Caco-2 (cell line): ENCODE data around the gene LTF. TPM values are rescaled to one million over a fixed set of nuclear protein-coding genes. Genes with fewer than 3 reads are reported as not detected.

Experiments used
- BruUV-seq: library from RNA; stranded (reverse); fragments of 400-500 nt; replicated peaks from 2 replicates; lab custom pipeline; 2021; lab: Mats Ljungman, UMichigan
- CTCF ChIA-PET: fragments of 300-600 bp; sonication (Branson Sonifier 250); formaldehyde crosslinking; loops from one replicate; lab custom pipeline; 2022; ENCODE audit warnings: antibody characterized with exemption; lab: Charles Lee
- POLR2A ChIA-PET: fragments of 300-600 bp; sonication (Branson Sonifier 250); formaldehyde crosslinking; loops from one replicate; lab custom pipeline; 2022; ENCODE audit warnings: antibody characterized with exemption; lab: Charles Lee
- DNase-seq, 2 experiments: peaks; one replicate each; pipeline versions ENCODE4 v3.0.0 to v3.0.0-alpha.2; 2020 to 2022
- H3K27me3 ChIP-seq: replicated peaks from 2 replicates; pipeline ENCODE4 v1.6.0; 2011; ENCODE audit warnings: low read length; ENCODE audit not compliant: control insufficient read depth, insufficient read depth
- H3K36me3 ChIP-seq: 2 replicates; pipeline ENCODE4 v1.5.1; 2011; ENCODE audit warnings: low read length; ENCODE audit not compliant: control insufficient read depth, insufficient read depth
- H3K4me1 ChIP-seq: fragments of 250-450 bp; sonication (Bioruptor Pico); 2 replicates; pipeline ENCODE4 v1.5.1; 2020; ENCODE audit warnings: mild to moderate bottlenecking
- H3K4me3 ChIP-seq: 2 replicates; pipeline ENCODE4 v1.5.1; 2011; ENCODE audit warnings: low read depth, mild to moderate bottlenecking, control low read depth, low read length
- H3K9me3 ChIP-seq: fragments of 250-450 bp; sonication (Bioruptor Pico); 2 replicates; pipeline ENCODE4 v1.5.1; 2020; ENCODE audit warnings: mild to moderate bottlenecking, moderate library complexity
- H3K27ac Mint-ChIP-seq: one replicate; pipeline ENCODE4 v1.8.0; 2022; ENCODE audit warnings: mixed read lengths; ENCODE audit not compliant: unreplicated experiment
- H3K27me3 Mint-ChIP-seq: one replicate; pipeline ENCODE4 v1.8.0; 2022; ENCODE audit warnings: mixed read lengths; ENCODE audit not compliant: insufficient read depth, unreplicated experiment
- H3K36me3 Mint-ChIP-seq: one replicate; pipeline ENCODE4 v1.8.0; 2022; ENCODE audit warnings: mild to moderate bottlenecking, mixed read lengths; ENCODE audit not compliant: insufficient read depth, unreplicated experiment
- H3K4me1 Mint-ChIP-seq: one replicate; pipeline ENCODE4 v1.8.0; 2022; ENCODE audit warnings: low read depth, mixed read lengths; ENCODE audit not compliant: unreplicated experiment
- H3K4me3 Mint-ChIP-seq: one replicate; pipeline ENCODE4 v1.8.0; 2022; ENCODE audit warnings: mild to moderate bottlenecking, moderate library complexity, mixed read lengths; ENCODE audit not compliant: unreplicated experiment
- H3K9me3 Mint-ChIP-seq: one replicate; pipeline ENCODE4 v1.8.0; 2022; ENCODE audit warnings: mixed read lengths; ENCODE audit not compliant: unreplicated experiment
- CTCF ChIP-seq, 2 experiments: fragments of 200-600 bp in 1 of 2; IDR thresholded peaks; 1 replicate in 1 of 2; 2 replicates in 1 of 2; pipeline versions ENCODE4 v1.5.1 to v1.8.0; 2011 to 2022; ENCODE audit warnings: antibody characterized with exemption in 1 of 2, control low read depth in 1 of 2, inconsistent platforms in 1 of 2, low read depth in 1 of 2, low read length in 1 of 2, mild to moderate bottlenecking in 1 of 2, moderate library complexity in 1 of 2; ENCODE audit not compliant: insufficient read depth in 1 of 2, severe bottlenecking in 1 of 2, unreplicated experiment in 1 of 2
- intact Hi-C: fragments of 100-400 bp; cut with micrococcal nuclease; formaldehyde crosslinking; loops from one replicate; pipeline ENCODE4 v1.10.0; 2022; ENCODE audit not compliant: unreplicated experiment
- total RNA-seq: library from RNA; stranded (reverse); gene quantifications from 2 replicates; pipeline ENCODE4 v1.2.3, GENCODE V29; 2022

Gene LTF
- total RNA-seq, 1 experiment from 2014 or later, result not detected

GRCh38 chr3:46456118-46456517 lies 8.6 kb downstream of the LTF start:
- no peak for TF ChIP-seq CTCF (IDR thresholded peaks at IDR 0.05; ENCODE audit: insufficient read depth in 1 of 2, low read depth in 1 of 2, low read length in 1 of 2, severe bottlenecking in 1 of 2, unreplicated experiment in 1 of 2)
- H3K27me3 ChIP-seq, result no peaks in the 10 kb centered on the region
- no TSS peak for BruUV-seq
- Mint-ChIP-seq H3K4me1 (no peaks in the 10 kb centered on the region), H3K4me3 (no peak overlapping the region), H3K27ac (no peak overlapping the region), H3K9me3 (no peaks in the 10 kb centered on the region), H3K36me3 (no peaks in the 10 kb centered on the region), H3K27me3 (no peaks in the 10 kb centered on the region)
- H3K9me3 ChIP-seq, result peaks cover 4% of the 10 kb centered on the region; the same call in 1 of the 2 replicates
- POLR2A ChIA-PET, result no interaction called here
- no peaks in the 10 kb centered on the region for H3K36me3 ChIP-seq
- no peaks in the 10 kb centered on the region for H3K4me1 ChIP-seq
- no peak for DNase-seq
- intact Hi-C loops, result no loop called here
- no peak overlapping the region for H3K4me3 ChIP-seq
- CTCF ChIA-PET, result no interaction called here

GRCh38 chr3:46455231-46456115 lies 9.2 kb downstream of the LTF start:
- no peak for TF ChIP-seq CTCF (IDR thresholded peaks at IDR 0.05; ENCODE audit: insufficient read depth in 1 of 2, low read depth in 1 of 2, low read length in 1 of 2, severe bottlenecking in 1 of 2, unreplicated experiment in 1 of 2)

GRCh38 chr3:46454606-46455005 lies 10.1 kb downstream of the LTF start:
- no peaks in the 10 kb centered on the region for H3K36me3 Mint-ChIP-seq
- no peaks in the 10 kb centered on the region for H3K9me3 Mint-ChIP-seq
- no peak overlapping the region for H3K27ac Mint-ChIP-seq
- peaks cover 3% of the 10 kb centered on the region; the same call in 1 of the 2 replicates for H3K9me3 ChIP-seq
- no peaks in the 10 kb centered on the region for H3K27me3 ChIP-seq
- ChIA-PET CTCF (no interaction called here), POLR2A (no interaction called here)
- no peaks in the 10 kb centered on the region for H3K4me1 ChIP-seq
- no peak overlapping the region for H3K4me3 Mint-ChIP-seq
- no peak for TF ChIP-seq CTCF (IDR thresholded peaks at IDR 0.05; ENCODE audit: insufficient read depth in 1 of 2, low read depth in 1 of 2, low read length in 1 of 2, severe bottlenecking in 1 of 2, unreplicated experiment in 1 of 2)
- no peaks in the 10 kb centered on the region for H3K27me3 Mint-ChIP-seq
- no peak for DNase-seq
- no peaks in the 10 kb centered on the region for H3K4me1 Mint-ChIP-seq
- H3K36me3 ChIP-seq, result no peaks in the 10 kb centered on the region
- intact Hi-C loops, result no loop called here
- no TSS peak for BruUV-seq
- no peak overlapping the region for H3K4me3 ChIP-seq

More at GRCh38 chr3:46455231-46456115, 9.2 kb downstream of the LTF start:
- H3K27me3 ChIP-seq, result no peaks in the 10 kb centered on the region
- POLR2A ChIA-PET, result no interaction called here
- H3K4me3 ChIP-seq, result no peak overlapping the region
- Mint-ChIP-seq H3K27ac (no peak overlapping the region), H3K36me3 (no peaks in the 10 kb centered on the region), H3K27me3 (no peaks in the 10 kb centered on the region), H3K4me1 (no peaks in the 10 kb centered on the region), H3K9me3 (no peaks in the 10 kb centered on the region), H3K4me3 (no peak overlapping the region)
- intact Hi-C loops, result no loop called here
- CTCF ChIA-PET, result no interaction called here
- no peaks in the 10 kb centered on the region for H3K4me1 ChIP-seq
- BruUV-seq, result no TSS peak
- H3K36me3 ChIP-seq, result no peaks in the 10 kb centered on the region
- H3K9me3 ChIP-seq, result peaks cover 3% of the 10 kb centered on the region; the same call in 1 of the 2 replicates
- DNase-seq, result no peak
